ENCODE results near the gene ELMO3. TPM values are rescaled to one million over a fixed set of nuclear protein-coding genes. Genes with fewer than 3 reads are reported as not detected.

The ELMO3 gene
- total and polyA plus RNA-seq, 2 of the 13 experiments (the other 11 are each of a cell fraction or from before 2014, with no cell fraction given) = 2.6 to 4.0 TPM

GRCh38 chr16:67150047-67150832 lies 48.7 kb upstream of the ELMO3 start (continued):
- TF ChIP-seq ZNF816 (CRISPR knock-in tag; IDR thresholded peaks at IDR 0.05; ENCODE audit: borderline replicate concordance) (no peak), ZBTB21 (CRISPR knock-in tag; IDR thresholded peaks at IDR 0.05) (no peak), ZNF564 (CRISPR knock-in tag; IDR thresholded peaks at IDR 0.05) (no peak; the same call in 1 of the 2 replicates), FLYWCH1 (CRISPR knock-in tag; IDR thresholded peaks at IDR 0.05) (no peak), ZZZ3 (CRISPR knock-in tag; IDR thresholded peaks at IDR 0.05; ENCODE audit: borderline replicate concordance) (no peak), TP53 (CRISPR knock-in tag; conservative IDR thresholded peaks at IDR 0.05) (no peak), EEA1 (CRISPR knock-in tag; IDR thresholded peaks at IDR 0.05; ENCODE audit: borderline replicate concordance) (no peak), ZNF644 (CRISPR knock-in tag; IDR thresholded peaks at IDR 0.05; ENCODE audit: low read depth) (no peak), PAXIP1 (CRISPR knock-in tag; conservative IDR thresholded peaks at IDR 0.05) (no peak), MTA1 (CRISPR knock-in tag; IDR thresholded peaks at IDR 0.05; ENCODE audit: borderline replicate concordance) (0 out of 2 replicates have a peak, but pooled peaks have one; percentile 18), BCL6 (CRISPR knock-in tag; IDR thresholded peaks at IDR 0.05) (no peak), RBM22 (optimal IDR thresholded peaks at IDR 0.05; ENCODE audit: low read length) (peak; percentile 61), SAFB2 (CRISPR knock-in tag; IDR thresholded peaks at IDR 0.05; ENCODE audit: borderline replicate concordance, low read depth) (no peak), POLR2A (IDR thresholded peaks at IDR 0.05; ENCODE audit: insufficient read depth in 1 of 2, low read depth in 2 of 2, low read length in 2 of 2) (no peak; a peak in 1 of 4 replicates), JUNB (CRISPR knock-in tag; IDR thresholded peaks at IDR 0.05; ENCODE audit: borderline replicate concordance) (no peak), ZNF12 (CRISPR knock-in tag; IDR thresholded peaks at IDR 0.05) (no peak)
- TF ChIP-seq, protein P1, sequence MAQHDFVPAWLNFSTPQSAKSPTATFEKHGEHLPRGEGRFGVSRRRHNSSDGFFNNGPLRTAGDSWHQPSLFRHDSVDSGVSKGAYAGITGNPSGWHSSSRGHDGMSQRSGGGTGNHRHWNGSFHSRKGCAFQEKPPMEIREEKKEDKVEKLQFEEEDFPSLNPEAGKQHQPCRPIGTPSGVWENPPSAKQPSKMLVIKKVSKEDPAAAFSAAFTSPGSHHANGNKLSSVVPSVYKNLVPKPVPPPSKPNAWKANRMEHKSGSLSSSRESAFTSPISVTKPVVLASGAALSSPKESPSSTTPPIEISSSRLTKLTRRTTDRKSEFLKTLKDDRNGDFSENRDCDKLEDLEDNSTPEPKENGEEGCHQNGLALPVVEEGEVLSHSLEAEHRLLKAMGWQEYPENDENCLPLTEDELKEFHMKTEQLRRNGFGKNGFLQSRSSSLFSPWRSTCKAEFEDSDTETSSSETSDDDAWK (CRISPR knock-in tag; IDR thresholded peaks at IDR 0.05) = no peak
- TF ChIP-seq, protein P2, sequence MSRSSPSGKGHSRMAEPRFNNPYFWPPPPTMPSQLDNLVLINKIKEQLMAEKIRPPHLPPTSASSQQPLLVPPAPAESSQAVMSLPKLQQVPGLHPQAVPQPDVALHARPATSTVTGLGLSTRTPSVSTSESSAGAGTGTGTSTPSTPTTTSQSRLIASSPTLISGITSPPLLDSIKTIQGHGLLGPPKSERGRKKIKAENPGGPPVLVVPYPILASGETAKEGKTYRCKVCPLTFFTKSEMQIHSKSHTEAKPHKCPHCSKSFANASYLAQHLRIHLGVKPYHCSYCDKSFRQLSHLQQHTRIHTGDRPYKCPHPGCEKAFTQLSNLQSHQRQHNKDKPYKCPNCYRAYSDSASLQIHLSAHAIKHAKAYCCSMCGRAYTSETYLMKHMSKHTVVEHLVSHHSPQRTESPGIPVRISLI (CRISPR knock-in tag; IDR thresholded peaks at IDR 0.05; ENCODE audit: borderline replicate concordance) = no peak
- TF ChIP-seq, protein P3, sequence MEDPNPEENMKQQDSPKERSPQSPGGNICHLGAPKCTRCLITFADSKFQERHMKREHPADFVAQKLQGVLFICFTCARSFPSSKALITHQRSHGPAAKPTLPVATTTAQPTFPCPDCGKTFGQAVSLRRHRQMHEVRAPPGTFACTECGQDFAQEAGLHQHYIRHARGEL (CRISPR knock-in tag; IDR thresholded peaks at IDR 0.05) = no peak

All from HepG2 (cell line).